Small intestine (tissue), 7 donors: Measurements from ENCODE around the gene ASPM. TPM values are rescaled to one million over a fixed set of nuclear protein-coding genes. Genes with fewer than 3 reads are reported as not detected.

Experiments
- DNase-seq, 2 donors: peaks; one replicate each; pipeline versions ENCODE4 v3.0.0 to v3.0.0-alpha.2; 2013
- FAIRE-seq: peaks from 2 replicates; lab custom pipeline; 2012; peaks lifted over from hg19 to GRCh38; lab: Jason Lieb, UNC
- H3K27ac ChIP-seq, 3 donors: one replicate each; pipeline ENCODE4 v1.5.1; 2013; ENCODE audit warnings: low read length in 2 of 3, mild to moderate bottlenecking in 2 of 3, control low read depth in 1 of 3, inconsistent platforms in 1 of 3, low read depth in 1 of 3, moderate library complexity in 1 of 3
- H3K27me3 ChIP-seq, 3 donors: one replicate each; pipeline ENCODE4 v1.6.1; 2013; ENCODE audit warnings: low read length in 3 of 3, inconsistent platforms in 1 of 3; ENCODE audit not compliant: control insufficient read depth in 3 of 3, insufficient read depth in 3 of 3
- H3K36me3 ChIP-seq, 3 donors: one replicate each; pipeline ENCODE4 v1.6.1; 2013; ENCODE audit warnings: low read length in 3 of 3, inconsistent platforms in 1 of 3, low read depth in 1 of 3, mild to moderate bottlenecking in 1 of 3, moderate library complexity in 1 of 3; ENCODE audit not compliant: control insufficient read depth in 3 of 3, insufficient read depth in 2 of 3
- H3K4me1 ChIP-seq, 3 donors: one replicate each; pipeline ENCODE4 v1.6.1; 2013; ENCODE audit warnings: low read length in 2 of 3, inconsistent platforms in 1 of 3, low read depth in 1 of 3, mild to moderate bottlenecking in 1 of 3, moderate library complexity in 1 of 3; ENCODE audit not compliant: control insufficient read depth in 3 of 3, insufficient read depth in 2 of 3
- H3K4me3 ChIP-seq, 3 donors: one replicate each; pipeline ENCODE4 v1.5.1; 2013; ENCODE audit warnings: low read length in 3 of 3, control low read depth in 1 of 3, inconsistent platforms in 1 of 3, low read depth in 1 of 3, mild to moderate bottlenecking in 1 of 3, moderate library complexity in 1 of 3
- H3K9me3 ChIP-seq, 2 donors: one replicate each; pipeline ENCODE4 v1.6.1; 2013; ENCODE audit warnings: low read depth in 1 of 2, low read length in 1 of 2; ENCODE audit not compliant: control insufficient read depth in 2 of 2, insufficient read depth in 1 of 2
- WGBS, 3 donors: extraction: QIAGEN DNeasy Blood & Tissue Kit; methylation state at CpG; one replicate each; pipeline ENCODE4 v1.1.7; 2013; 5-methylcytosine and 5-hydroxymethylcytosine counted together
- polyA plus RNA-seq, 4 donors: library from polyadenylated mRNA; stranded (reverse) in 3 of 4; unstranded in 1 of 4; fragments of 200-250 nt in 3 of 4; fragments of 120-200 nt in 1 of 4; gene quantifications; one replicate each; pipeline versions ENCODE4 v1.2.1 to v1.2.3, GENCODE V29; 2013
- donor health status: healthy with polysubstance abuse.
- donor health status: control.
- donor health status: control.
- donor health status: Bipolar disorder and iron deficiency.
- donor health status: healthy.

The ASPM gene
- polyA plus RNA-seq, 4 donors, result 0.27 to 10.5 (median 4.0) TPM

GRCh38 chr1:197066719-197067456 lies 79.6 kb downstream of the ASPM start, which contains the start of gene F13B:
TSS of gene F13B (minus strand) at chr1:197067260. CDS start at chr1:197067223, 37 bp downstream.
- FAIRE-seq (no peak), DNase-seq (no peak)
- Histone ChIP-seq H3K9me3 (peaks cover 0 to 17% of the 10 kb centered on the region in 2 donors), H3K4me3 (no peak within 1 kb of the TSS), H3K4me1 (peaks cover 0 to 9% (median 0%) of the 10 kb centered on the region in 3 donors), H3K36me3 (no peaks in the 10 kb centered on the region), H3K27ac (no peak within 1 kb of the TSS), H3K27me3 (no peaks in the 10 kb centered on the region)
- 55 to 73% (median 56%) methylated on average over 3 of the region's 3 CpGs for WGBS, 3 donors

- DNase-seq (no peak), FAIRE-seq (no peak)
- no peak overlapping the region for H3K27ac ChIP-seq
These were observed 80.2 kb downstream of the ASPM start for GRCh38 chr1:197066277-197066676.

GRCh38 chr1:197065559-197065958 lies 80.9 kb downstream of the ASPM start:
- FAIRE-seq (no peak), DNase-seq (no peak)
- H3K27me3 ChIP-seq, result no peaks in the 10 kb centered on the region
- no peaks in the 10 kb centered on the region for H3K36me3 ChIP-seq
- no peak overlapping the region for H3K27ac ChIP-seq
- no peak overlapping the region for H3K4me3 ChIP-seq
- H3K4me1 ChIP-seq, result peaks cover 0 to 9% (median 0%) of the 10 kb centered on the region in 3 donors
- H3K9me3 ChIP-seq, result peaks cover 0 to 17% of the 10 kb centered on the region in 2 donors

More at GRCh38 chr1:197066277-197066676, 80.2 kb downstream of the ASPM start:
- H3K9me3 ChIP-seq, result peaks cover 0 to 17% of the 10 kb centered on the region in 2 donors
- H3K27me3 ChIP-seq, result no peaks in the 10 kb centered on the region
- peaks cover 0 to 9% (median 0%) of the 10 kb centered on the region in 3 donors for H3K4me1 ChIP-seq
- H3K36me3 ChIP-seq, result no peaks in the 10 kb centered on the region
- 70 to 92% (median 92%) methylated on average over 1 of the region's 1 CpG for WGBS, 3 donors
- no peak overlapping the region for H3K4me3 ChIP-seq

- peaks cover 0 to 2% of the 10 kb centered on the region in 2 donors for H3K9me3 ChIP-seq
- 64 to 71% (median 68%) methylated on average over 2 of the region's 2 CpGs for WGBS, 3 donors
- no peak for FAIRE-seq
- no peaks in the 10 kb centered on the region for H3K27me3 ChIP-seq
- DNase-seq, result no peak
- H3K36me3 ChIP-seq, result no peaks in the 10 kb centered on the region
- H3K27ac ChIP-seq, result no peak overlapping the region
- no peak overlapping the region for H3K4me3 ChIP-seq
- peaks cover 0 to 5% (median 0%) of the 10 kb centered on the region in 3 donors for H3K4me1 ChIP-seq
These were observed 83.3 kb downstream of the ASPM start for GRCh38 chr1:197063212-197063611.

DNA sequence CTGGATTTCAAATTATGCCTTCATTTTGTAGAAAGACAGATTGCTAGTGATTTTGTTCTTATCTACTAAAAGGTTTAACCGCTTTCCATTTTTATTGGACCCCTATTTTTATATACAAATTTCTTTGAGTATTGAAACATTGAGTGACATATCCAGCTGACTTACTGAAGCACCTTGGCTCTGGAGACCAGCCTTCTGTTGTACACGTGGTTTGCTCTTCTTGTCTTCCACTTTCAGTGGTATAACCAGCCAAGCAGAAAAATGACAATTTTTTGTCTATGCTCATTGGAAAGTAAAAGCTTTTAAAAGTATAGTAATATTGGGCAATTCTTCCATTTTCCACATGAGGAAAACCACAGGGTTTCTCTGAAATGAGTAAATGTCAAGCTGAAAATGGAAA lies 83.8 kb downstream of the ASPM start:
- Histone ChIP-seq H3K4me1 (no peaks in the 10 kb centered on the region), H3K27me3 (no peaks in the 10 kb centered on the region), H3K9me3 (no peaks in the 10 kb centered on the region), H3K27ac (no peak overlapping the region), H3K4me3 (no peak overlapping the region), H3K36me3 (no peaks in the 10 kb centered on the region)
- DNase-seq (no peak), FAIRE-seq (no peak)
- WGBS, 3 donors, result 65 to 77% (median 70%) methylated on average over 2 of the region's 2 CpGs

GRCh38 chr1:197049100-197049499 lies 97.4 kb downstream of the ASPM start:
- Histone ChIP-seq H3K4me1 (no peaks in the 10 kb centered on the region), H3K36me3 (no peaks in the 10 kb centered on the region), H3K27ac (no peak overlapping the region), H3K4me3 (no peak overlapping the region), H3K9me3 (no peaks in the 10 kb centered on the region), H3K27me3 (no peaks in the 10 kb centered on the region)
- no peak for FAIRE-seq
- DNase-seq, result no peak

DNA sequence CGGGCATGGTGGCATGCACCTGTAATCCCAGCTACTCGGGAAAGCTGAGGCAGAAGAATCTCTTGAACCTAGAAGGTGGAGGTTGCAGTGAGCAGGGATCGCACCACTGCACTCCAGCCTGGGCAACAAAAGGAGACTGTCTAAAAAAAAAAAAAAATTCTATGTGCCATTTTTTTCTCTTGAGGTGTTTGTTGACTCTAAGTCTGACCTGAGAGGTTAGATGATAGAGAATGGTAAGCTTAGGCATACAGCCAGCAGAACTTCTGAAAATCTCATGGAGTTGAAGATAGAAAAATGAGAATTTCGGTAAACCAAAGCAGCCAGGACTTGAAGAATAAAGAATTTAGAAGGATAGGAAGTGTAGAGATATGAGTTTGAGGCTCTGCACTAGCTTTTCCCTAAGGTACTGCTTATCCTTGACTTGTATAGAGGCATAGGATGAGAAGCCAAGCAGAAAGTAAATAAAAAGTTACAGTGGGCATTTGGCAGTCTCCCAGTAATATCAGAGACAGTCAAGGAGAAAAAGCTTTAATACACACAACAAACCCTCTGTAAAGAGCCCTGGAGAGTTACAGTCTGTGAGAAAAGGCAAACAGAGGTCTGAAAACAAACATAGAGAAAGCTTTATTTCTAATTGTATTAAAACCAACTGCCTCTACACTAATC lies 103.7 kb downstream of the ASPM start:
- H3K36me3 ChIP-seq, result no peaks in the 10 kb centered on the region
- no peak for DNase-seq
- no peaks in the 10 kb centered on the region for H3K4me1 ChIP-seq
- H3K9me3 ChIP-seq, result no peaks in the 10 kb centered on the region
- FAIRE-seq, result no peak
- 67 to 77% (median 67%) methylated on average over 2 to 4 of the region's 4 CpGs for WGBS, 3 donors
- no peak overlapping the region for H3K27ac ChIP-seq
- H3K4me3 ChIP-seq, result no peak overlapping the region
- H3K27me3 ChIP-seq, result no peaks in the 10 kb centered on the region

DNA sequence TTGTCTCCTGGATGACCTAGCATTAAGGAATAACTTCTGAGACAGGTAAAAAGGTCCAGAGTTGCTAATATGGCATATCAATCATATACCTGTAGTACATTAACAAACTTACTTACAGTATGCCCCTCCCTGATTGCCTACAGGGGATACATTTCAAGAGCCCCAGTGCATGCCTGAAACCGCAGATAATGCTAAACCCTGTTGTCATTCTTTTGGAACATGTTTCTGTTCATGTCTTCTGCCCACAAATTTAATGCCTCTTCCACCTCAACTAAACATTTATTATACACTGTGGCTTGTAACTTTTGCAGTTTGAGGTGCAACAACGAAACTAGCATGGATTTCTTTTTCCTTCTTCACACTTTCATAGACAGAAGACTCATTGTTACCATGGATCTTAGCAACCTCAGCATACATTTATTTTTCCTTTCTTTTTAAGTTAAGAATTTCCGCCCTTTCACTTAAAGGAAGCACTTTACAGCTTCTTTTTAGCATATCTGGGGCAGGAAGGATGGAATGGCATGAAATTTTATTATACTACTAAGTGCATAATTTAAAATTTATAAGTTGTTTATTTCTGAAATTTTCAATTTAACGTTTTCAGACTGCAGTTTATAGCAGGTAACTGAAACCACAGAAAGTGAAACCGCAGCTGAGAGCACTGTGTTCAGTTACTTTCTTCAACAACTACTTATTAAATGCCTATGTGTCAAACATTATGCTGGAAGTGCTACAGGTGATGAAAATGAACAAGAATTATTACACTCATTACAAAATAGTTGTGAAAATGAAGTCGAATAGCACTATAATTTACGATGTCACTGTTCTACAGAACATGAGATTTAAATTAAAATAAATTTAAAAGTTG lies 104.7 kb downstream of the ASPM start:
- WGBS, 3 donors, result 62 to 71% (median 71%) methylated on average over 7 of the region's 7 CpGs
- Histone ChIP-seq H3K4me3 (no peak overlapping the region), H3K4me1 (no peaks in the 10 kb centered on the region), H3K27me3 (no peaks in the 10 kb centered on the region), H3K27ac (no peak overlapping the region), H3K36me3 (no peaks in the 10 kb centered on the region), H3K9me3 (no peaks in the 10 kb centered on the region)
- DNase-seq, result no peak
- no peak for FAIRE-seq
